HepG2 (cell line): ENCODE measurements around the gene TNRC18. TPM values are rescaled to one million over a fixed set of nuclear protein-coding genes. Genes with fewer than 3 reads are reported as not detected.

ENCODE experiments used
- ATAD3A ChIP-seq: sonication (generic); formaldehyde crosslinking; IDR thresholded peaks from 2 replicates; pipeline ENCODE4 v1.4.0; 2020; ENCODE audit warnings: missing genetic modification reagents
- HCFC1 ChIP-seq: fragments of 150-350 bp; IDR thresholded peaks from 2 replicates; pipeline ENCODE4 v1.6.1; 2014; ENCODE audit warnings: low read depth, low read length
- HDAC2 ChIP-seq: sonication (generic); formaldehyde crosslinking; IDR thresholded peaks from 2 replicates; pipeline ENCODE4 v1.4.0; 2020; ENCODE audit warnings: missing genetic modification reagents
- HOXA9 ChIP-seq: sonication (generic); formaldehyde crosslinking; IDR thresholded peaks from 2 replicates; pipeline ENCODE4 v1.8.1; 2022; ENCODE audit warnings: missing genetic modification reagents, mild to moderate bottlenecking, moderate library complexity, borderline replicate concordance
- JUN ChIP-seq: sonication (generic); formaldehyde crosslinking; IDR thresholded peaks from 2 replicates; pipeline ENCODE4 v1.4.0; 2020; ENCODE audit warnings: mild to moderate bottlenecking, missing genetic modification reagents
- KAT7 ChIP-seq: IDR thresholded peaks from 2 replicates; pipeline ENCODE4 v1.6.1; 2018; ENCODE audit warnings: borderline replicate concordance, missing compliant biosample characterization
- MAF1 ChIP-seq: sonication (generic); formaldehyde crosslinking; IDR thresholded peaks from 2 replicates; pipeline ENCODE4 v1.5.0; 2020; ENCODE audit warnings: missing genetic modification reagents, borderline replicate concordance
- NCOR1 ChIP-seq: fragments of 200-600 bp; sonication (generic); IDR thresholded peaks from 2 replicates; pipeline ENCODE4 v1.7.0; 2017; ENCODE audit warnings: antibody characterized with exemption, low read length, borderline replicate concordance
- NFYC ChIP-seq: IDR thresholded peaks from 2 replicates; pipeline ENCODE4 v1.6.1; 2016; ENCODE audit warnings: missing genetic modification reagents, missing compliant biosample characterization
- RAD21 ChIP-seq: fragments of 450-650 bp; formaldehyde crosslinking; IDR thresholded peaks from 2 replicates; pipeline ENCODE4 v1.5.0; 2020; ENCODE audit warnings: mild to moderate bottlenecking
- RBFOX2 ChIP-seq: fragments of 200-400 bp; formaldehyde crosslinking; IDR thresholded peaks from 2 replicates; pipeline ENCODE4 v1.6.1; 2017; ENCODE audit warnings: low read depth, mild to moderate bottlenecking, low read length
- ZKSCAN1 ChIP-seq: fragments of 150-350 bp; IDR thresholded peaks from 2 replicates; pipeline ENCODE4 v1.6.1; 2014; ENCODE audit warnings: low read length
- ZMAT3 ChIP-seq: sonication (generic); formaldehyde crosslinking; conservative IDR thresholded peaks from 2 replicates; pipeline ENCODE4 v1.7.0; 2021; ENCODE audit warnings: missing genetic modification reagents
- ZNF468 ChIP-seq: sonication (generic); formaldehyde crosslinking; IDR thresholded peaks from 2 replicates; pipeline ENCODE4 v1.8.0; 2022; ENCODE audit warnings: mild to moderate bottlenecking, moderate library complexity, missing genetic modification reagents
- ZNF543 ChIP-seq: sonication (generic); formaldehyde crosslinking; IDR thresholded peaks from 2 replicates; pipeline ENCODE4 v1.4.0; 2020; ENCODE audit warnings: mild to moderate bottlenecking, missing genetic modification reagents
- ZNF790 ChIP-seq: sonication (generic); formaldehyde crosslinking; IDR thresholded peaks from 2 replicates; pipeline ENCODE4 v1.8.0; 2022; ENCODE audit warnings: missing genetic modification reagents, mild to moderate bottlenecking, borderline replicate concordance
- polyA plus RNA-seq, 8 experiments: library from polyadenylated mRNA; depleted of rRNA in 3 of 8; stranded (reverse) in 7 of 8; unstranded in 1 of 8; fragments of >200 nt; fragmentation: Illumina TruSeq in 4 of 8; extraction: Trizol in 4 of 8; gene quantifications; 2 replicates each; pipeline versions ENCODE4 v1.2.1 to v1.2.3, GENCODE V29; 2011 to 2016; ENCODE audit warnings: low read depth in 4 of 8, missing spikeins in 1 of 8, mixed read lengths in 1 of 8; ENCODE audit not compliant: insufficient read depth in 1 of 8
- total RNA-seq, 5 experiments: library from RNA; depleted of rRNA; stranded (reverse); fragments of >200 nt; fragmentation: Illumina TruSeq; extraction: Trizol; gene quantifications; 2 replicates each; pipeline ENCODE4 v1.2.3, GENCODE V29; 2016; ENCODE audit warnings: low read depth in 1 of 5
- TF ChIP-seq, protein P1 (sequence below): sonication (generic); formaldehyde crosslinking; IDR thresholded peaks from 2 replicates; pipeline ENCODE4 v1.8.0; 2022; ENCODE audit warnings: mild to moderate bottlenecking, missing genetic modification reagents, moderate library complexity
- TF ChIP-seq, protein P2 (sequence below): IDR thresholded peaks from 2 replicates; pipeline ENCODE4 v1.6.1; 2012; ENCODE audit warnings: low read length, improper control_type of control experiment
- TF ChIP-seq, protein P3 (sequence below), 2 experiments: IDR thresholded peaks; 2 replicates each; pipeline ENCODE4 v1.6.1; 2011 to 2012; ENCODE audit warnings: low read length in 2 of 2, borderline replicate concordance in 1 of 2, low read depth in 1 of 2, mild to moderate bottlenecking in 1 of 2, moderate library complexity in 1 of 2
- TF ChIP-seq, protein P4 (sequence below): IDR thresholded peaks from 2 replicates; pipeline ENCODE4 v1.6.1; 2016; ENCODE audit warnings: missing compliant biosample characterization, missing genetic modification reagents, borderline replicate concordance

TNRC18 gene
- total and polyA plus RNA-seq, 2 of the 13 experiments (the other 11 are each of a cell fraction or from before 2014, with no cell fraction given) = 11.7 to 17.4 TPM

DNA sequence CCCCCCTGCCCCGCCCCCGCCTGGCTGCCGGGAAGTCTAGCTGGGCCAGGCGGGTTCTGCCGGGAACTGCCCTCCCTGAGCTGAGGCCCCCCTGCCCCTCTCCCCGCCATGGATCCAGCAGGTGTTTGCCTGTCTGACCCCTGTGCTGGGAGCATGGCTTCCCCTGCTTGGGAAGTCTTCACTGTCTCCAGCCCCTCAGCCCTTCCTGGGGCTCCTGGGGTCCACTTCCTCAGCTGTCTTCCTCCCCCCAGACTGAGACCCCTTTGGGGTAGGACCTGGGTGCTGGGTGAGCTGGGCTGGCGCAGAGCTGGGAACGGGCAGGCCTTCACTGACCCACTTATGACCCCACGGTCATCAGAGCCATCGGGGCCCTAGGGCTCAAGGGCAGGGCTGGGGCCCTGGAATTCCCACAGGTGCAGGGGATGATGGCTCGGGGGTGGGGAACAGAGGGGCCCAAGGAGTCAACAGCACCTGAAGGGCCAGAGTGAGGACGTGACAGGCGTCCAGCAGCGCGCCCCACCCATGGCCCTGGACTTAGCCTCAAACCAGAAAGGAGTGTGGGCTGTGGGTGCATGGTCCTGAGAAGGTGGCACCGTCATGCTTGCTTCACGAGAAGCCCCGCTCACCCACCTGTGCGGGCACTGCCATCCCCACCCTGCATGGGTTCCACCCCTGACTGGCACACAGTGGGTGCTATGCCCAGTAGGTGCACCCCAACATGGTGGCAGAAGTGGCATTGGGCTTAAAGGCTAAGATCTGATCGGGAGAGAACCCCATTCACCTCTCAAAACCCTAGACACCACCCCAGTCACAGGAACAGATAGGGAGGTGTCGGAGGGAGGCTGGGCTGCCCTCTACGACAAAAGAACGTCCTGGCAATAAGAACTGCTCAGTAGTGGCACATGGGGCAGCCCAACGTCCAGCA lies 16.2 kb upstream of the TNRC18 start (continued):
- TF ChIP-seq, protein P1, sequence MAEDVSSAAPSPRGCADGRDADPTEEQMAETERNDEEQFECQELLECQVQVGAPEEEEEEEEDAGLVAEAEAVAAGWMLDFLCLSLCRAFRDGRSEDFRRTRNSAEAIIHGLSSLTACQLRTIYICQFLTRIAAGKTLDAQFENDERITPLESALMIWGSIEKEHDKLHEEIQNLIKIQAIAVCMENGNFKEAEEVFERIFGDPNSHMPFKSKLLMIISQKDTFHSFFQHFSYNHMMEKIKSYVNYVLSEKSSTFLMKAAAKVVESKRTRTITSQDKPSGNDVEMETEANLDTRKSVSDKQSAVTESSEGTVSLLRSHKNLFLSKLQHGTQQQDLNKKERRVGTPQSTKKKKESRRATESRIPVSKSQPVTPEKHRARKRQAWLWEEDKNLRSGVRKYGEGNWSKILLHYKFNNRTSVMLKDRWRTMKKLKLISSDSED (CRISPR knock-in tag) = no peak
- 0 out of 2 replicates have a peak, but pooled peaks have one; percentile 23 for TF ChIP-seq NCOR1
- TF ChIP-seq, protein P2, sequence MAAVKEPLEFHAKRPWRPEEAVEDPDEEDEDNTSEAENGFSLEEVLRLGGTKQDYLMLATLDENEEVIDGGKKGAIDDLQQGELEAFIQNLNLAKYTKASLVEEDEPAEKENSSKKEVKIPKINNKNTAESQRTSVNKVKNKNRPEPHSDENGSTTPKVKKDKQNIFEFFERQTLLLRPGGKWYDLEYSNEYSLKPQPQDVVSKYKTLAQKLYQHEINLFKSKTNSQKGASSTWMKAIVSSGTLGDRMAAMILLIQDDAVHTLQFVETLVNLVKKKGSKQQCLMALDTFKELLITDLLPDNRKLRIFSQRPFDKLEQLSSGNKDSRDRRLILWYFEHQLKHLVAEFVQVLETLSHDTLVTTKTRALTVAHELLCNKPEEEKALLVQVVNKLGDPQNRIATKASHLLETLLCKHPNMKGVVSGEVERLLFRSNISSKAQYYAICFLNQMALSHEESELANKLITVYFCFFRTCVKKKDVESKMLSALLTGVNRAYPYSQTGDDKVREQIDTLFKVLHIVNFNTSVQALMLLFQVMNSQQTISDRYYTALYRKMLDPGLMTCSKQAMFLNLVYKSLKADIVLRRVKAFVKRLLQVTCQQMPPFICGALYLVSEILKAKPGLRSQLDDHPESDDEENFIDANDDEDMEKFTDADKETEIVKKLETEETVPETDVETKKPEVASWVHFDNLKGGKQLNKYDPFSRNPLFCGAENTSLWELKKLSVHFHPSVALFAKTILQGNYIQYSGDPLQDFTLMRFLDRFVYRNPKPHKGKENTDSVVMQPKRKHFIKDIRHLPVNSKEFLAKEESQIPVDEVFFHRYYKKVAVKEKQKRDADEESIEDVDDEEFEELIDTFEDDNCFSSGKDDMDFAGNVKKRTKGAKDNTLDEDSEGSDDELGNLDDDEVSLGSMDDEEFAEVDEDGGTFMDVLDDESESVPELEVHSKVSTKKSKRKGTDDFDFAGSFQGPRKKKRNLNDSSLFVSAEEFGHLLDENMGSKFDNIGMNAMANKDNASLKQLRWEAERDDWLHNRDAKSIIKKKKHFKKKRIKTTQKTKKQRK = no peak
- TF ChIP-seq MAF1 = no peak; the same call in 1 of the 2 replicates
- TF ChIP-seq KAT7 (CRISPR knock-in tag) = no peak
- no peak for TF ChIP-seq ATAD3A (CRISPR knock-in tag)
- TF ChIP-seq ZNF468 (CRISPR knock-in tag) = no peak
- TF ChIP-seq, protein P3, sequence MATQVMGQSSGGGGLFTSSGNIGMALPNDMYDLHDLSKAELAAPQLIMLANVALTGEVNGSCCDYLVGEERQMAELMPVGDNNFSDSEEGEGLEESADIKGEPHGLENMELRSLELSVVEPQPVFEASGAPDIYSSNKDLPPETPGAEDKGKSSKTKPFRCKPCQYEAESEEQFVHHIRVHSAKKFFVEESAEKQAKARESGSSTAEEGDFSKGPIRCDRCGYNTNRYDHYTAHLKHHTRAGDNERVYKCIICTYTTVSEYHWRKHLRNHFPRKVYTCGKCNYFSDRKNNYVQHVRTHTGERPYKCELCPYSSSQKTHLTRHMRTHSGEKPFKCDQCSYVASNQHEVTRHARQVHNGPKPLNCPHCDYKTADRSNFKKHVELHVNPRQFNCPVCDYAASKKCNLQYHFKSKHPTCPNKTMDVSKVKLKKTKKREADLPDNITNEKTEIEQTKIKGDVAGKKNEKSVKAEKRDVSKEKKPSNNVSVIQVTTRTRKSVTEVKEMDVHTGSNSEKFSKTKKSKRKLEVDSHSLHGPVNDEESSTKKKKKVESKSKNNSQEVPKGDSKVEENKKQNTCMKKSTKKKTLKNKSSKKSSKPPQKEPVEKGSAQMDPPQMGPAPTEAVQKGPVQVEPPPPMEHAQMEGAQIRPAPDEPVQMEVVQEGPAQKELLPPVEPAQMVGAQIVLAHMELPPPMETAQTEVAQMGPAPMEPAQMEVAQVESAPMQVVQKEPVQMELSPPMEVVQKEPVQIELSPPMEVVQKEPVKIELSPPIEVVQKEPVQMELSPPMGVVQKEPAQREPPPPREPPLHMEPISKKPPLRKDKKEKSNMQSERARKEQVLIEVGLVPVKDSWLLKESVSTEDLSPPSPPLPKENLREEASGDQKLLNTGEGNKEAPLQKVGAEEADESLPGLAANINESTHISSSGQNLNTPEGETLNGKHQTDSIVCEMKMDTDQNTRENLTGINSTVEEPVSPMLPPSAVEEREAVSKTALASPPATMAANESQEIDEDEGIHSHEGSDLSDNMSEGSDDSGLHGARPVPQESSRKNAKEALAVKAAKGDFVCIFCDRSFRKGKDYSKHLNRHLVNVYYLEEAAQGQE (IDR thresholded peaks at IDR 0.05; ENCODE audit: borderline replicate concordance in 1 of 2, low read depth in 1 of 2, low read length in 2 of 2) = no peak
- TF ChIP-seq ZNF790 (CRISPR knock-in tag) = no peak
- no peak for TF ChIP-seq HOXA9 (CRISPR knock-in tag)
- peak; percentile 74; the same call in 1 of the 2 replicates for TF ChIP-seq ZNF543 (CRISPR knock-in tag)
- TF ChIP-seq HCFC1 = no peak
- no peak for TF ChIP-seq ZKSCAN1
- no peak for TF ChIP-seq ZMAT3 (CRISPR knock-in tag)
- no peak for TF ChIP-seq NFYC (CRISPR knock-in tag)
- no peak for TF ChIP-seq HDAC2 (CRISPR knock-in tag)
- TF ChIP-seq, protein P4, sequence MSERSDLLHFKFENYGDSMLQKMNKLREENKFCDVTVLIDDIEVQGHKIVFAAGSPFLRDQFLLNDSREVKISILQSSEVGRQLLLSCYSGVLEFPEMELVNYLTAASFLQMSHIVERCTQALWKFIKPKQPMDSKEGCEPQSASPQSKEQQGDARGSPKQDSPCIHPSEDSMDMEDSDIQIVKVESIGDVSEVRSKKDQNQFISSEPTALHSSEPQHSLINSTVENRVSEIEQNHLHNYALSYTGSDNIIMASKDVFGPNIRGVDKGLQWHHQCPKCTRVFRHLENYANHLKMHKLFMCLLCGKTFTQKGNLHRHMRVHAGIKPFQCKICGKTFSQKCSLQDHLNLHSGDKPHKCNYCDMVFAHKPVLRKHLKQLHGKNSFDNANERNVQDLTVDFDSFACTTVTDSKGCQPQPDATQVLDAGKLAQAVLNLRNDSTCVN (CRISPR knock-in tag) = no peak
- no peak for TF ChIP-seq JUN
- no peak for TF ChIP-seq RAD21 (CRISPR knock-in tag)
- peak; percentile 54 for TF ChIP-seq RBFOX2
